Thymus (tissue), 11 donors: ENCODE measurements around the gene ANXA9. TPM values are rescaled to one million over a fixed set of nuclear protein-coding genes. Genes with fewer than 3 reads are reported as not detected.

Experiments used
- DNase-seq, 9 donors: peaks; one replicate each; pipeline ENCODE4 v3.0.0-alpha.2; 2013; ENCODE audit warnings: low spot score in 9 of 9, low read depth in 6 of 9, missing footprints in 1 of 9
- H3K27ac ChIP-seq, 2 donors: one replicate each; pipeline ENCODE4 v1.5.1; 2013; ENCODE audit warnings: control low read depth in 1 of 2, low read depth in 1 of 2, low read length in 1 of 2, mild to moderate bottlenecking in 1 of 2, moderate library complexity in 1 of 2
- H3K27me3 ChIP-seq, 2 donors: one replicate each; pipeline ENCODE4 v1.5.1; 2013; ENCODE audit warnings: low read length in 1 of 2; ENCODE audit not compliant: control insufficient read depth in 2 of 2, insufficient read depth in 1 of 2
- H3K36me3 ChIP-seq, 2 donors: one replicate each; pipeline ENCODE4 v1.5.1; 2013; ENCODE audit warnings: low read length in 1 of 2, mild to moderate bottlenecking in 1 of 2, moderate library complexity in 1 of 2; ENCODE audit not compliant: control insufficient read depth in 2 of 2, insufficient read depth in 2 of 2
- H3K4me1 ChIP-seq, 2 donors: one replicate each; pipeline ENCODE4 v1.5.1; 2013; ENCODE audit warnings: low read length in 2 of 2; ENCODE audit not compliant: control insufficient read depth in 2 of 2, insufficient read depth in 2 of 2
- H3K4me3 ChIP-seq, 2 donors: one replicate each; pipeline ENCODE4 v1.5.1; 2013; ENCODE audit warnings: low read length in 2 of 2, control low read depth in 1 of 2, mild to moderate bottlenecking in 1 of 2
- H3K9me3 ChIP-seq, 2 donors: one replicate each; pipeline ENCODE4 v1.5.1; 2013; ENCODE audit warnings: low read length in 1 of 2, mild to moderate bottlenecking in 1 of 2; ENCODE audit not compliant: control insufficient read depth in 2 of 2, insufficient read depth in 1 of 2
- WGBS: extraction: QIAGEN DNeasy Blood & Tissue Kit; methylation state at CpG from one replicate; pipeline ENCODE4 v1.1.7; 2013; 5-methylcytosine and 5-hydroxymethylcytosine counted together
- polyA plus RNA-seq: library from polyadenylated mRNA; stranded (reverse); fragments of 200-250 nt; gene quantifications from one replicate; pipeline ENCODE4 v1.2.3, GENCODE V29; 2013
- total RNA-seq: library from RNA; stranded (reverse); fragments of 120-200 nt; gene quantifications from one replicate; pipeline ENCODE4 v1.2.4, GENCODE V29; 2013
- donor health status: healthy.

The ANXA9 gene
- total and polyA plus RNA-seq, 2 donors, result 0.14 to 2.1 TPM

GRCh38 chr1:151026460-151026859 lies 44.4 kb downstream of the ANXA9 start:
- Histone ChIP-seq H3K27ac (no peak overlapping the region), H3K4me1 (no peaks in the 10 kb centered on the region), H3K9me3 (no peaks in the 10 kb centered on the region), H3K27me3 (no peaks in the 10 kb centered on the region), H3K4me3 (no peak overlapping the region), H3K36me3 (peaks cover 34 to 52% of the 10 kb centered on the region in 2 donors)
- DNase-seq, result no peak

- Histone ChIP-seq H3K36me3 (peaks cover 37 to 58% of the 10 kb centered on the region in 2 donors), H3K4me3 (no peak overlapping the region), H3K4me1 (no peaks in the 10 kb centered on the region), H3K27ac (no peak overlapping the region), H3K27me3 (no peaks in the 10 kb centered on the region), H3K9me3 (no peaks in the 10 kb centered on the region)
- DNase-seq, result no peak
- WGBS, result 97% methylated on average over 8 of the region's 8 CpGs
Measured at GRCh38 chr1:151032164-151032563, 50.1 kb downstream of the ANXA9 start.

GRCh38 chr1:151035167-151035566 lies 53.1 kb downstream of the ANXA9 start:
- no peaks in the 10 kb centered on the region for H3K4me1 ChIP-seq
- no peak overlapping the region for H3K27ac ChIP-seq
- DNase-seq, result no peak
- H3K36me3 ChIP-seq, result peaks cover 26 to 39% of the 10 kb centered on the region in 2 donors
- no peak overlapping the region for H3K4me3 ChIP-seq
- no peaks in the 10 kb centered on the region for H3K27me3 ChIP-seq
- WGBS, result 98% methylated on average over 3 of the region's 3 CpGs
- H3K9me3 ChIP-seq, result no peaks in the 10 kb centered on the region

GRCh38 chr1:151036356-151036755 lies 54.3 kb downstream of the ANXA9 start, which contains the start of gene BNIPL:
BNIPL (plus strand) TSS chr1:151036586; CDS start chr1:151036726, 140 bp downstream.
- WGBS, result 69% methylated on average over 2 of the region's 2 CpGs
- no peaks in the 10 kb centered on the region for H3K27me3 ChIP-seq
- no peak within 1 kb of the TSS for H3K27ac ChIP-seq
- H3K9me3 ChIP-seq, result no peaks in the 10 kb centered on the region
- no peaks in the 10 kb centered on the region for H3K4me1 ChIP-seq
- DNase-seq, result no peak
- H3K4me3 ChIP-seq, result no peak within 1 kb of the TSS
- H3K36me3 ChIP-seq, result peaks cover 18 to 28% of the 10 kb centered on the region in 2 donors

GRCh38 chr1:151037032-151037431 lies 54.9 kb downstream of the ANXA9 start:
- no peak for DNase-seq
- H3K4me3 ChIP-seq, result no peak overlapping the region
- H3K27me3 ChIP-seq, result no peaks in the 10 kb centered on the region
- WGBS, result 96% methylated on average over 6 of the region's 6 CpGs
- peaks cover 16 to 25% of the 10 kb centered on the region in 2 donors for H3K36me3 ChIP-seq
- no peaks in the 10 kb centered on the region for H3K4me1 ChIP-seq
- no peaks in the 10 kb centered on the region for H3K9me3 ChIP-seq
- no peak overlapping the region for H3K27ac ChIP-seq

GRCh38 chr1:151039521-151039920 lies 57.4 kb downstream of the ANXA9 start:
- 97% methylated on average over 3 of the region's 3 CpGs for WGBS
- no peaks in the 10 kb centered on the region for H3K27me3 ChIP-seq
- no peak overlapping the region for H3K27ac ChIP-seq
- peaks cover 6 to 18% of the 10 kb centered on the region in 2 donors for H3K36me3 ChIP-seq
- DNase-seq, result no peak
- H3K9me3 ChIP-seq, result no peaks in the 10 kb centered on the region
- no peaks in the 10 kb centered on the region for H3K4me1 ChIP-seq
- no peak overlapping the region for H3K4me3 ChIP-seq

- no peaks in the 10 kb centered on the region for H3K9me3 ChIP-seq
- WGBS, result 99% methylated on average over 1 of the region's 1 CpG
- no peak overlapping the region for H3K4me3 ChIP-seq
- DNase-seq, result no peak
- no peak overlapping the region for H3K27ac ChIP-seq
- peaks cover 0 to 5% of the 10 kb centered on the region in 2 donors for H3K27me3 ChIP-seq
- H3K4me1 ChIP-seq, result peaks cover 3 to 9% of the 10 kb centered on the region in 2 donors
- peaks cover 0 to 4% of the 10 kb centered on the region in 2 donors for H3K36me3 ChIP-seq
Measured at GRCh38 chr1:151043163-151043562, 61.1 kb downstream of the ANXA9 start.

Other genes with a start within 250 kb of the ANXA9 start
- gene CTSS, start 216.5 kb upstream of the ANXA9 start, total RNA-seq, result 104 TPM
- gene CTSS, start 216.5 kb upstream of the ANXA9 start, polyA plus RNA-seq, result 84.8 TPM
- gene CTSK, start 174.0 kb upstream of the ANXA9 start, total RNA-seq, result 8.4 TPM
- gene CTSK, start 174.0 kb upstream of the ANXA9 start, polyA plus RNA-seq, result 27.5 TPM
- gene ARNT, start 105.7 kb upstream of the ANXA9 start, total RNA-seq, result 18.2 TPM
- gene ARNT, start 105.7 kb upstream of the ANXA9 start, polyA plus RNA-seq, result 17.2 TPM
- 0.05 TPM for gene CTXND2, start 95.2 kb upstream of the ANXA9 start, total RNA-seq
- gene CTXND2, start 95.2 kb upstream of the ANXA9 start, polyA plus RNA-seq, result 0.09 TPM
- gene SETDB1, start 55.9 kb upstream of the ANXA9 start, total RNA-seq, result 35.5 TPM
- gene SETDB1, start 55.9 kb upstream of the ANXA9 start, polyA plus RNA-seq, result 25.9 TPM
- gene CERS2, start 7.5 kb upstream of the ANXA9 start, total RNA-seq, result 55.6 TPM
- 76.3 TPM for gene CERS2, start 7.5 kb upstream of the ANXA9 start, polyA plus RNA-seq
- gene MINDY1, start 24.6 kb downstream of the ANXA9 start, total RNA-seq, result 3.5 TPM
- 4.8 TPM for gene MINDY1, start 24.6 kb downstream of the ANXA9 start, polyA plus RNA-seq
- gene PRUNE1, start 26.2 kb downstream of the ANXA9 start, total RNA-seq, result 16.2 TPM
- 16.7 TPM for gene PRUNE1, start 26.2 kb downstream of the ANXA9 start, polyA plus RNA-seq
- 0.52 TPM for gene BNIPL, start 54.3 kb downstream of the ANXA9 start, total RNA-seq
- gene BNIPL, start 54.3 kb downstream of the ANXA9 start, polyA plus RNA-seq, result 6.2 TPM
- gene C1orf56, start 65.5 kb downstream of the ANXA9 start, total RNA-seq, result 0.80 TPM
- gene C1orf56, start 65.5 kb downstream of the ANXA9 start, polyA plus RNA-seq, result 2.1 TPM
- 92.0 TPM for gene CDC42SE1, start 77.3 kb downstream of the ANXA9 start, total RNA-seq
- gene CDC42SE1, start 77.3 kb downstream of the ANXA9 start, polyA plus RNA-seq, result 95.9 TPM
- 10.8 TPM for gene MLLT11, start 78.1 kb downstream of the ANXA9 start, total RNA-seq
- 6.6 TPM for gene MLLT11, start 78.1 kb downstream of the ANXA9 start, polyA plus RNA-seq
- 18.9 TPM for gene GABPB2, start 88.5 kb downstream of the ANXA9 start, total RNA-seq
- gene GABPB2, start 88.5 kb downstream of the ANXA9 start, polyA plus RNA-seq, result 8.5 TPM
- gene SEMA6C, start 164.3 kb downstream of the ANXA9 start, total RNA-seq, result 1.5 TPM
- gene SEMA6C, start 164.3 kb downstream of the ANXA9 start, polyA plus RNA-seq, result 24.3 TPM
- gene TNFAIP8L2, start 174.4 kb downstream of the ANXA9 start, total RNA-seq, result 30.0 TPM
- 32.8 TPM for gene TNFAIP8L2, start 174.4 kb downstream of the ANXA9 start, polyA plus RNA-seq
- gene LYSMD1, start 183.6 kb downstream of the ANXA9 start, total RNA-seq, result 11.9 TPM
- 7.7 TPM for gene LYSMD1, start 183.6 kb downstream of the ANXA9 start, polyA plus RNA-seq
- 63.8 TPM for gene SCNM1, start 183.9 kb downstream of the ANXA9 start, total RNA-seq
- gene SCNM1, start 183.9 kb downstream of the ANXA9 start, polyA plus RNA-seq, result 75.2 TPM
- gene TMOD4, start 193.7 kb downstream of the ANXA9 start, total RNA-seq, result 0.38 TPM
- gene TMOD4, start 193.7 kb downstream of the ANXA9 start, polyA plus RNA-seq, result 1.0 TPM
- 47.2 TPM for gene VPS72, start 207.9 kb downstream of the ANXA9 start, total RNA-seq
- 40.2 TPM for gene VPS72, start 207.9 kb downstream of the ANXA9 start, polyA plus RNA-seq
- gene PIP5K1A, start 216.3 kb downstream of the ANXA9 start, total RNA-seq, result 30.7 TPM
- 29.8 TPM for gene PIP5K1A, start 216.3 kb downstream of the ANXA9 start, polyA plus RNA-seq